Measurements from ENCODE around the gene CCS.

DNA sequence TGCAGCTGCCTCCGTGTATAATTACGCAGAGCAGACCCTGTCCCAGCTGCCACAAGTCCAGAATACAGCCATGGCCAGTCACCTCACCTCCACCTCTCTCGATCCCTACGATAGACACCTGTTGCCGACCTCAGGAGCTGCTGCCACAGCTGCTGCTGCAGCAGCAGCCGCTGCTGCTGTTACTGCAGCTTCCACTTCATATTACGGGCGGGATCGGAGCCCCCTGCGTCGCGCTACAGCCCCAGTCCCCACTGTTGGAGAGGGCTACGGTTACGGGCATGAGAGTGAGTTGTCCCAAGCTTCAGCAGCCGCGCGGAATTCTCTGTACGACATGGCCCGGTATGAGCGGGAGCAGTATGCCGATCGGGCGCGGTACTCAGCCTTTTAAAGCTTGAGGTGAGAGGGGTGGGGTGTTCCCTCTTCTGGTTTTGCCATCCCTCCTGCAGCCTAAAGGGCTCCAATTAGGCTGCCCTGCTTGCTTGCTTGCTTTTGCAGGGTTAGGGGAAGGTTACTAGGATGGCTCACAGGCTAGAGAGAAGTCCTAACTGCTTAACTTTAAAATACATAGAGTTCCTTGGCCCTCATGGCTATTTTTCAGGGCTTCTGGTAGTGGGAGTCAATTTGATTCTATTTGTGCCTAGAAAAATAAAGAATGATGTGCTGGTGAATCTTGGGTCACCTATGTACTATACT is 50.9 kb downstream of the CCS start:
- TF ChIP-seq, protein P1, sequence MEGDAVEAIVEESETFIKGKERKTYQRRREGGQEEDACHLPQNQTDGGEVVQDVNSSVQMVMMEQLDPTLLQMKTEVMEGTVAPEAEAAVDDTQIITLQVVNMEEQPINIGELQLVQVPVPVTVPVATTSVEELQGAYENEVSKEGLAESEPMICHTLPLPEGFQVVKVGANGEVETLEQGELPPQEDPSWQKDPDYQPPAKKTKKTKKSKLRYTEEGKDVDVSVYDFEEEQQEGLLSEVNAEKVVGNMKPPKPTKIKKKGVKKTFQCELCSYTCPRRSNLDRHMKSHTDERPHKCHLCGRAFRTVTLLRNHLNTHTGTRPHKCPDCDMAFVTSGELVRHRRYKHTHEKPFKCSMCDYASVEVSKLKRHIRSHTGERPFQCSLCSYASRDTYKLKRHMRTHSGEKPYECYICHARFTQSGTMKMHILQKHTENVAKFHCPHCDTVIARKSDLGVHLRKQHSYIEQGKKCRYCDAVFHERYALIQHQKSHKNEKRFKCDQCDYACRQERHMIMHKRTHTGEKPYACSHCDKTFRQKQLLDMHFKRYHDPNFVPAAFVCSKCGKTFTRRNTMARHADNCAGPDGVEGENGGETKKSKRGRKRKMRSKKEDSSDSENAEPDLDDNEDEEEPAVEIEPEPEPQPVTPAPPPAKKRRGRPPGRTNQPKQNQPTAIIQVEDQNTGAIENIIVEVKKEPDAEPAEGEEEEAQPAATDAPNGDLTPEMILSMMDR (IDR thresholded peaks at IDR 0.05; ENCODE audit: low read length): no peak
- no peak for TF ChIP-seq EZH2 (IDR thresholded peaks at IDR 0.05; ENCODE audit: borderline replicate concordance, low read length)
